ENCODE measurements around the gene ZMYND12.
"Not testable (repeated sequence)": the region's sequence is repeated elsewhere in the genome, so short reads cannot be mapped to it uniquely, and the experiment has no call there.

The ZMYND12 gene

GRCh38 chr1:42456010-42456753 is at the start of gene ZMYND12, which contains the start of gene PPCS:
ZMYND12 (minus strand) TSS chr1:42456022; CDS start chr1:42455997, 25 bp downstream.
PPCS (plus strand) TSS chr1:42456543; CDS start chr1:42456566, 23 bp downstream.
- Histone ChIP-seq H3K4me2 (ENCODE audit: low read length) (peak within 1 kb of the TSS; percentile 94), H4K20me1 (ENCODE audit: insufficient read depth, low read length) (no peaks in the 10 kb centered on the region), H3K36me3 (ENCODE audit: insufficient read depth, low read length) (peaks cover 30% of the 10 kb centered on the region), H3K4me1 (ENCODE audit: insufficient read depth, low read length, severe bottlenecking) (peaks cover 25% of the 10 kb centered on the region), H2AFZ (ENCODE audit: low read length) (peak within 1 kb of the TSS; percentile 73), H3F3A (ENCODE audit: insufficient read depth, low read length) (no peaks in the 10 kb centered on the region), H3K27ac (ENCODE audit: low read depth, low read length, poor library complexity, severe bottlenecking) (peak within 1 kb of the TSS; percentile 70), H3K9me3 (ENCODE audit: low read length) (no peaks in the 10 kb centered on the region), H3K4me3 (ENCODE audit: low read depth, low read length, poor library complexity, severe bottlenecking) (peak within 1 kb of the TSS; percentile 91), H3K27me3 (ENCODE audit: insufficient read depth, low read length) (no peaks in the 10 kb centered on the region), H3K9me2 (ENCODE audit: low read depth, low read length) (no peaks in the 10 kb centered on the region), H3K79me2 (ENCODE audit: insufficient read depth, low read length) (no peaks in the 10 kb centered on the region), H3K9ac (ENCODE audit: low read length) (peak within 1 kb of the TSS; percentile 96)
- TF ChIP-seq CTCF (IDR thresholded peaks at IDR 0.05; ENCODE audit: low read length), result no peak
- TF ChIP-seq EZH2 (IDR thresholded peaks at IDR 0.05; ENCODE audit: borderline replicate concordance, low read length), result no peak

- H3K9ac ChIP-seq (ENCODE audit: low read length), result no peak overlapping the region
- H3K27me3 ChIP-seq (ENCODE audit: insufficient read depth, low read length), result no peaks in the 10 kb centered on the region
- no peaks in the 10 kb centered on the region for H3K4me1 ChIP-seq (ENCODE audit: insufficient read depth, low read length, severe bottlenecking)
- no peak overlapping the region for H3K27ac ChIP-seq (ENCODE audit: low read depth, low read length, poor library complexity, severe bottlenecking)
- no peaks in the 10 kb centered on the region for H3K36me3 ChIP-seq (ENCODE audit: insufficient read depth, low read length)
- TF ChIP-seq EZH2 (IDR thresholded peaks at IDR 0.05; ENCODE audit: borderline replicate concordance, low read length) (no peak), CTCF (IDR thresholded peaks at IDR 0.05; ENCODE audit: low read length) (no peak)
- H2AFZ ChIP-seq (ENCODE audit: low read length), result no peak overlapping the region
- H3K9me3 ChIP-seq (ENCODE audit: low read length), result peaks cover 13% of the 10 kb centered on the region
- H3K4me2 ChIP-seq (ENCODE audit: low read length), result no peak overlapping the region
- no peaks in the 10 kb centered on the region for H3F3A ChIP-seq (ENCODE audit: insufficient read depth, low read length)
- no peaks in the 10 kb centered on the region for H3K79me2 ChIP-seq (ENCODE audit: insufficient read depth, low read length)
- H3K4me3 ChIP-seq (ENCODE audit: low read depth, low read length, poor library complexity, severe bottlenecking), result no peak overlapping the region
- H4K20me1 ChIP-seq (ENCODE audit: insufficient read depth, low read length), result no peaks in the 10 kb centered on the region
- H3K9me2 ChIP-seq (ENCODE audit: low read depth, low read length), result no peaks in the 10 kb centered on the region
Measured at GRCh38 chr1:42504535-42505128, 48.8 kb upstream of the ZMYND12 start.

GRCh38 chr1:42502031-42502430 is 46.2 kb upstream of the ZMYND12 start:
- not testable (repeated sequence) for H4K20me1 ChIP-seq (ENCODE audit: insufficient read depth, low read length); H3K4me3 ChIP-seq (ENCODE audit: low read depth, low read length, poor library complexity, severe bottlenecking); H2AFZ ChIP-seq (ENCODE audit: low read length); H3K36me3 ChIP-seq (ENCODE audit: insufficient read depth, low read length); H3F3A ChIP-seq (ENCODE audit: insufficient read depth, low read length); H3K4me2 ChIP-seq (ENCODE audit: low read length); H3K27me3 ChIP-seq (ENCODE audit: insufficient read depth, low read length); H3K27ac ChIP-seq (ENCODE audit: low read depth, low read length, poor library complexity, severe bottlenecking); H3K9me2 ChIP-seq (ENCODE audit: low read depth, low read length); H3K9ac ChIP-seq (ENCODE audit: low read length); H3K4me1 ChIP-seq (ENCODE audit: insufficient read depth, low read length, severe bottlenecking); H3K79me2 ChIP-seq (ENCODE audit: insufficient read depth, low read length)
- peaks cover 13% of the 10 kb centered on the region for H3K9me3 ChIP-seq (ENCODE audit: low read length)
